H54 (cell line): ENCODE measurements around the gene RAD54L.
A peak's percentile ranks its signal among the peaks of the same experiment; 100 is the strongest.
"Not testable (repeated sequence)": the region's sequence is repeated elsewhere in the genome, so short reads cannot be mapped to it uniquely, and the experiment has no call there.

Source experiments
- DNase-seq: peaks from one replicate; pipeline ENCODE4 v3.0.0; 2011; ENCODE audit warnings: low spot score, mixed read lengths; ENCODE audit not compliant: insufficient read length
- FAIRE-seq: peaks from 3 replicates; lab custom pipeline; 2011; peaks lifted over from hg19 to GRCh38; lab: Jason Lieb, UNC
- POLR2A ChIP-seq: IDR thresholded peaks from 2 replicates; pipeline ENCODE4 v1.6.1; 2011; ENCODE audit warnings: low read depth, mild to moderate bottlenecking, low read length

RAD54L gene

GRCh38 chr1:46306159-46306530 is 58.6 kb downstream of the RAD54L start:
- no peak for FAIRE-seq
- no peak for DNase-seq
- no peak for TF ChIP-seq POLR2A

GRCh38 chr1:46309401-46310159 is 62.0 kb downstream of the RAD54L start:
- DNase-seq (no peak), FAIRE-seq (no peak)
- TF ChIP-seq POLR2A, result no peak

- no peak for TF ChIP-seq POLR2A
- FAIRE-seq, result no peak
- DNase-seq, result no peak
Measured at GRCh38 chr1:46310321-46310720, 62.8 kb downstream of the RAD54L start.

- DNase-seq (peak; percentile 35), FAIRE-seq (peak; percentile 23)
- TF ChIP-seq POLR2A, result no peak
Measured at GRCh38 chr1:46315669-46316403, 68.3 kb downstream of the RAD54L start.

GRCh38 chr1:46317323-46317722 is 69.8 kb downstream of the RAD54L start:
- FAIRE-seq (no peak), DNase-seq (no peak)
- TF ChIP-seq POLR2A, result no peak

- not testable (repeated sequence) for DNase-seq, FAIRE-seq
Measured at GRCh38 chr1:46319301-46319700, 71.7 kb downstream of the RAD54L start.

- not testable (repeated sequence) for FAIRE-seq, DNase-seq
Measured at GRCh38 chr1:46319960-46320914, 72.7 kb downstream of the RAD54L start.

- FAIRE-seq, DNase-seq: not testable (repeated sequence)
Measured at GRCh38 chr1:46322191-46322590, 74.6 kb downstream of the RAD54L start.

- FAIRE-seq, DNase-seq: not testable (repeated sequence)
Measured at GRCh38 chr1:46325285-46326076, 77.9 kb downstream of the RAD54L start.
